ENCODE measurements around the gene KDSR. TPM values are rescaled to one million over a fixed set of nuclear protein-coding genes. Genes with fewer than 3 reads are reported as not detected.

Gene KDSR
- total and polyA plus RNA-seq, 2 donors (not counting 1 experiment from before 2014, with no cell fraction given), result 6.4 to 21.1 TPM

GRCh38 chr18:63410792-63411191, 43.8 kb upstream of the KDSR start:
- no peak overlapping the region for H3K9ac ChIP-seq (ENCODE audit: low read length)
- Mint-ChIP-seq H3K4me1 (peaks cover 9% of the 10 kb centered on the region), H3K4me3 (no peak overlapping the region), H3K27me3 (no peaks in the 10 kb centered on the region), H3K9me3 (ENCODE audit: insufficient read depth) (no peaks in the 10 kb centered on the region), H3K27ac (no peak overlapping the region)
- no peak overlapping the region for H2AFZ ChIP-seq (ENCODE audit: insufficient read depth, low read depth, low read length, poor library complexity, severe bottlenecking)
- no peaks in the 10 kb centered on the region for H3K9me3 ChIP-seq (ENCODE audit: control extremely low read depth in 1 of 3, control insufficient read depth in 2 of 3, insufficient read depth in 1 of 3, low read length in 2 of 3)
- ATAC-seq (ENCODE audit: low read depth) (no peak), DNase-seq (no peak)
- ChIA-PET CTCF (interaction anchor here (0.7 kb wide), 1 partner anchor 16 kb away, joined by 3 read pairs; no protein-coding TSS in a partner anchor), POLR2A (no interaction called here)
- no peaks in the 10 kb centered on the region for H3K27me3 ChIP-seq (replicated peaks in 1 of 4; ENCODE audit: control extremely low read depth in 1 of 4, control insufficient read depth in 3 of 4, insufficient read depth in 4 of 4, low read length in 3 of 4)
- TF ChIP-seq, protein P1, sequence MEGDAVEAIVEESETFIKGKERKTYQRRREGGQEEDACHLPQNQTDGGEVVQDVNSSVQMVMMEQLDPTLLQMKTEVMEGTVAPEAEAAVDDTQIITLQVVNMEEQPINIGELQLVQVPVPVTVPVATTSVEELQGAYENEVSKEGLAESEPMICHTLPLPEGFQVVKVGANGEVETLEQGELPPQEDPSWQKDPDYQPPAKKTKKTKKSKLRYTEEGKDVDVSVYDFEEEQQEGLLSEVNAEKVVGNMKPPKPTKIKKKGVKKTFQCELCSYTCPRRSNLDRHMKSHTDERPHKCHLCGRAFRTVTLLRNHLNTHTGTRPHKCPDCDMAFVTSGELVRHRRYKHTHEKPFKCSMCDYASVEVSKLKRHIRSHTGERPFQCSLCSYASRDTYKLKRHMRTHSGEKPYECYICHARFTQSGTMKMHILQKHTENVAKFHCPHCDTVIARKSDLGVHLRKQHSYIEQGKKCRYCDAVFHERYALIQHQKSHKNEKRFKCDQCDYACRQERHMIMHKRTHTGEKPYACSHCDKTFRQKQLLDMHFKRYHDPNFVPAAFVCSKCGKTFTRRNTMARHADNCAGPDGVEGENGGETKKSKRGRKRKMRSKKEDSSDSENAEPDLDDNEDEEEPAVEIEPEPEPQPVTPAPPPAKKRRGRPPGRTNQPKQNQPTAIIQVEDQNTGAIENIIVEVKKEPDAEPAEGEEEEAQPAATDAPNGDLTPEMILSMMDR (IDR thresholded peaks at IDR 0.05), result no peak
- TF ChIP-seq EZH2 (IDR thresholded peaks at IDR 0.05; ENCODE audit: borderline replicate concordance, insufficient read depth, low read depth, low read length, poor library complexity, severe bottlenecking), result no peak
- peaks cover 64% of the 10 kb centered on the region for H3K79me2 ChIP-seq (ENCODE audit: control insufficient read depth, insufficient read depth, low read length)
- peaks cover 58% of the 10 kb centered on the region for H4K20me1 ChIP-seq (ENCODE audit: control insufficient read depth, insufficient read depth, low read length, poor library complexity, severe bottlenecking)
- H3K4me3 ChIP-seq (ENCODE audit: control extremely low read depth in 1 of 5, extremely low read depth in 1 of 5, insufficient read depth in 1 of 5, low read depth in 2 of 5, low read length in 4 of 5), result no peak overlapping the region
- no peaks in the 10 kb centered on the region for H3K4me1 ChIP-seq (ENCODE audit: control insufficient read depth in 2 of 2, insufficient read depth in 2 of 2, low read length in 2 of 2)
- no peak overlapping the region for H3K4me2 ChIP-seq (replicated peaks; ENCODE audit: low read depth, low read length, poor library complexity, severe bottlenecking)
- peaks cover 5 to 57% of the 10 kb centered on the region in 2 experiments for H3K36me3 ChIP-seq (replicated peaks in 1 of 2; ENCODE audit: control extremely low read depth in 1 of 2, control insufficient read depth in 1 of 2, extremely low read depth in 1 of 2, insufficient read depth in 2 of 2, low read length in 1 of 2)
- intact Hi-C loops (cut with micrococcal nuclease), result no loop called here
- 100% methylated on average over 1 of the region's 4 CpGs for WGBS (ENCODE audit: insufficient coverage)
- no peak overlapping the region for H3K27ac ChIP-seq (ENCODE audit: low read length in 2 of 2)

DNA sequence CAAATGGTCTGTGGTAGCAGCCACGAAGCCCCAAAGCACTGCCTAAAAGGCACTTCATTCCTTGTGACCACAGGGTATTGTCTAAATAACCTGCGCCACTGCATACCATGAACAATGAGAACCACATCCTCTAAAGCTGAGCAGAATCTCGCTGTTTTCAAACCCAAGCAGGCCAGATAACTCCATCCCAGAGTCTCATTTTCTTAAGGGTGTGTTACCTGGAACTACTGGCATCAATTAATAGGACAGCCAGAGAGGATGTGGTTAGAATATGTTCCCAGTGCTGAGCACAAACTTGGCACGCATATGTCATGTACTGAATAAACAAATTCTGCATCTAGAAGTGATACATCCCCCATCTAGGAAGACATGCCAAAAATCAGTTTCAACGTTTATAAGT, 42.3 kb upstream of the KDSR start:
- peaks cover 52% of the 10 kb centered on the region for H3K79me2 ChIP-seq (ENCODE audit: control insufficient read depth, insufficient read depth, low read length)
- H3K4me1 ChIP-seq (ENCODE audit: control insufficient read depth in 2 of 2, insufficient read depth in 2 of 2, low read length in 2 of 2), result no peaks in the 10 kb centered on the region
- Mint-ChIP-seq H3K27me3 (no peaks in the 10 kb centered on the region), H3K27ac (no peak overlapping the region), H3K4me1 (peaks cover 6% of the 10 kb centered on the region), H3K9me3 (ENCODE audit: insufficient read depth) (no peaks in the 10 kb centered on the region), H3K4me3 (no peak overlapping the region)
- TF ChIP-seq, protein P1 (IDR thresholded peaks at IDR 0.05), result no peak
- no peak for TF ChIP-seq EZH2 (IDR thresholded peaks at IDR 0.05; ENCODE audit: borderline replicate concordance, insufficient read depth, low read depth, low read length, poor library complexity, severe bottlenecking)
- peaks cover 5 to 51% of the 10 kb centered on the region in 2 experiments for H3K36me3 ChIP-seq (replicated peaks in 1 of 2; ENCODE audit: control extremely low read depth in 1 of 2, control insufficient read depth in 1 of 2, extremely low read depth in 1 of 2, insufficient read depth in 2 of 2, low read length in 1 of 2)
- H3K27me3 ChIP-seq (replicated peaks in 1 of 4; ENCODE audit: control extremely low read depth in 1 of 4, control insufficient read depth in 3 of 4, insufficient read depth in 4 of 4, low read length in 3 of 4), result no peaks in the 10 kb centered on the region
- H2AFZ ChIP-seq (ENCODE audit: insufficient read depth, low read depth, low read length, poor library complexity, severe bottlenecking), result no peak overlapping the region
- POLR2A ChIA-PET, result no interaction called here
- H4K20me1 ChIP-seq (ENCODE audit: control insufficient read depth, insufficient read depth, low read length, poor library complexity, severe bottlenecking), result peaks cover 45% of the 10 kb centered on the region
- H3K9me3 ChIP-seq (ENCODE audit: control extremely low read depth in 1 of 3, control insufficient read depth in 2 of 3, insufficient read depth in 1 of 3, low read length in 2 of 3), result no peaks in the 10 kb centered on the region
- CTCF ChIA-PET, result no interaction called here
- DNase-seq (no peak), ATAC-seq (ENCODE audit: low read depth) (no peak)
- intact Hi-C loops (cut with micrococcal nuclease), result no loop called here
- WGBS (ENCODE audit: insufficient coverage), result 93% methylated on average over 2 of the region's 5 CpGs
- H3K27ac ChIP-seq (ENCODE audit: low read length in 2 of 2), result no peak overlapping the region
- no peak overlapping the region for H3K9ac ChIP-seq (ENCODE audit: low read length)
- no peak overlapping the region for H3K4me2 ChIP-seq (replicated peaks; ENCODE audit: low read depth, low read length, poor library complexity, severe bottlenecking)
- H3K4me3 ChIP-seq (ENCODE audit: control extremely low read depth in 1 of 5, extremely low read depth in 1 of 5, insufficient read depth in 1 of 5, low read depth in 2 of 5, low read length in 4 of 5), result no peak overlapping the region

Data from B cell (primary cell).